OCI-LY7 (cell line): Measurements from ENCODE around the gene LCOR.

ENCODE experiments used
- CTCF ChIP-seq: fragments of 200-600 bp; sonication (generic); conservative IDR thresholded peaks from 2 replicates; pipeline ENCODE4 v1.5.1; 2014; ENCODE audit warnings: mild to moderate bottlenecking, antibody characterized with exemption, low read length, moderate library complexity, mixed read lengths
- EZH2phosphoT487 ChIP-seq: fragments of 200-600 bp; sonication (generic); IDR thresholded peaks from 2 replicates; pipeline ENCODE4 v1.6.1; 2018; ENCODE audit warnings: low read depth, borderline replicate concordance, mild to moderate bottlenecking, mixed run types, antibody characterized with exemption, low read length, moderate library complexity, mixed read lengths

GRCh38 chr10:96789571-96790108, 42.5 kb upstream of the LCOR start:
- TF ChIP-seq CTCF, result peak; percentile 56
- TF ChIP-seq EZH2phosphoT487, result no peak
